Glomerular endothelial cell (primary cell): ENCODE results near the gene SCUBE2. TPM values are rescaled to one million over a fixed set of nuclear protein-coding genes. Genes with fewer than 3 reads are reported as not detected.

Source experiments
- DNase-seq: peaks from one replicate; pipeline ENCODE4 v3.0.0-alpha.2; 2011; ENCODE audit warnings: low read depth, low spot score; ENCODE audit errors: extremely low read depth
- total RNA-seq: library from RNA; depleted of rRNA; stranded (reverse); fragments of >200 nt; gene quantifications from 2 replicates; pipeline ENCODE4 v1.2.3, GENCODE V29; 2015

Gene SCUBE2
- total RNA-seq, 1 donor from 2014 or later = 0.76 TPM

- no peak for DNase-seq
Observed at GRCh38 chr11:8971924-8972316, 119.5 kb downstream of the SCUBE2 start.

- DNase-seq = no peak
Observed at GRCh38 chr11:8971196-8971923, 120.0 kb downstream of the SCUBE2 start.

Other genes starting within 250 kb of the SCUBE2 start
- gene AKIP1, start 180.4 kb downstream of the SCUBE2 start, total RNA-seq = 49.3 and 54.5 TPM in 2 replicates
- gene C11orf16, start 158.7 kb downstream of the SCUBE2 start, total RNA-seq = not detected in 2 replicates
- gene ASCL3, start 148.6 kb downstream of the SCUBE2 start, total RNA-seq = not detected in 2 replicates
- gene TMEM9B, start 127.2 kb downstream of the SCUBE2 start, total RNA-seq = 40.3 and 44.5 TPM in 2 replicates
- gene NRIP3, start 87.6 kb downstream of the SCUBE2 start, total RNA-seq = 8.4 and 18.3 TPM in 2 replicates
- gene DENND5A, start 173.8 kb upstream of the SCUBE2 start, total RNA-seq = 115 and 121 TPM in 2 replicates
- gene TMEM41B, start 223.0 kb upstream of the SCUBE2 start, total RNA-seq = 28.1 and 31.7 TPM in 2 replicates